ENCODE data around the gene CTSH. TPM values are rescaled to one million over a fixed set of nuclear protein-coding genes. Genes with fewer than 3 reads are reported as not detected.
A peak's percentile ranks its signal among the peaks of the same experiment; 100 is the strongest.
"Not testable (repeated sequence)": the region's sequence is repeated elsewhere in the genome, so short reads cannot be mapped to it uniquely, and the experiment has no call there.

CTSH gene
- total RNA-seq, 1 experiment from 2014 or later, result 14.4 TPM

GRCh38 chr15:78872155-78872971 lies 72.5 kb downstream of the CTSH start, which contains the start of gene MORF4L1:
Gene MORF4L1, plus strand, starts transcription at chr15:78872890. Its CDS starts 128 bp downstream, at chr15:78873018.
- BruUV-seq (replicated peaks), result no TSS peak
- CTCF ChIA-PET, result interaction anchor here (1.0 to 1.1 kb wide), 2 partner anchors 12 to 13 kb away, joined by 3 to 5 read pairs; no protein-coding TSS in a partner anchor
- intact Hi-C loops (cut with micrococcal nuclease), result loop anchor here (5.0 kb wide), 1 partner anchor 115 kb away; no protein-coding TSS in a partner anchor
- H3K27ac Mint-ChIP-seq (ENCODE audit: low read depth, unreplicated experiment), result peak within 1 kb of the TSS; percentile 100
- H3K36me3 Mint-ChIP-seq (ENCODE audit: insufficient read depth, unreplicated experiment), result peaks cover 18% of the 10 kb centered on the region
- TF ChIP-seq CTCF (IDR thresholded peaks at IDR 0.05; ENCODE audit: unreplicated experiment), result no peak
- H3K4me3 Mint-ChIP-seq (ENCODE audit: unreplicated experiment), result peak within 1 kb of the TSS; percentile 98
- DNase-seq (ENCODE audit: unreplicated experiment), result peak; percentile 92
- H3K9me3 Mint-ChIP-seq (ENCODE audit: unreplicated experiment), result no peaks in the 10 kb centered on the region
- peaks cover 15% of the 10 kb centered on the region for H3K4me1 Mint-ChIP-seq (ENCODE audit: insufficient read depth, unreplicated experiment)
- H3K27me3 Mint-ChIP-seq (ENCODE audit: insufficient read depth, unreplicated experiment), result no peaks in the 10 kb centered on the region
- POLR2A ChIA-PET, result interaction anchor here (0.6 to 2.3 kb wide), 12 partner anchors 10 to 760 kb away, joined by 3 to 14 read pairs (median 6); partner anchors contain the start of genes ADAMTS7 and SKIC8

GRCh38 chr15:78871483-78872127 lies 73.2 kb downstream of the CTSH start:
- H3K27me3 Mint-ChIP-seq (ENCODE audit: insufficient read depth, unreplicated experiment); H3K27ac Mint-ChIP-seq (ENCODE audit: low read depth, unreplicated experiment); H3K9me3 Mint-ChIP-seq (ENCODE audit: unreplicated experiment); BruUV-seq (replicated peaks); DNase-seq (ENCODE audit: unreplicated experiment): not testable (repeated sequence)
- Mint-ChIP-seq H3K36me3 (ENCODE audit: insufficient read depth, unreplicated experiment) (peaks cover 18% of the 10 kb centered on the region), H3K4me3 (ENCODE audit: unreplicated experiment) (peak overlapping the region; percentile 98), H3K4me1 (ENCODE audit: insufficient read depth, unreplicated experiment) (peaks cover 14% of the 10 kb centered on the region)
- ChIA-PET CTCF (interaction anchor here (1.1 kb wide), 1 partner anchor 12 kb away, joined by 5 read pairs; no protein-coding TSS in a partner anchor), POLR2A (interaction anchor here (0.6 to 1.9 kb wide), 4 partner anchors 9 to 61 kb away, joined by 3 to 7 read pairs (median 6); partner anchors contain the start of gene ADAMTS7)
- intact Hi-C loops (cut with micrococcal nuclease), result loop anchor here (5.0 kb wide), 1 partner anchor 114 kb away; no protein-coding TSS in a partner anchor

Other genes with a start within 250 kb of the CTSH start
- 10.7 and 10.8 TPM in 2 replicates for gene ADAMTS7, start 133.6 kb downstream of the CTSH start, total RNA-seq (2022)
- 264 and 279 TPM in 2 replicates for gene MORF4L1, start 72.2 kb downstream of the CTSH start, total RNA-seq (2022)
- 0.29 and 0.70 TPM in 2 replicates for gene RASGRF1, start 145.7 kb upstream of the CTSH start, total RNA-seq (2022)

Measured in MCF 10A (cell line).